ENCODE data around the gene ACBD3. TPM values are rescaled to one million over a fixed set of nuclear protein-coding genes. Genes with fewer than 3 reads are reported as not detected.

Gene ACBD3
- total RNA-seq, 1 experiment from 2014 or later: 41.7 TPM

- H3K4me3 ChIP-seq (ENCODE audit: low read depth, low read length): no peak overlapping the region
- H3K27me3 ChIP-seq (replicated peaks; ENCODE audit: control insufficient read depth, insufficient read depth, low read length): no peaks in the 10 kb centered on the region
Observed at GRCh38 chr1:226181996-226182714, 4.4 kb downstream of the ACBD3 start.

GRCh38 chr1:226176870-226177269 lies 9.7 kb downstream of the ACBD3 start:
- intact Hi-C loops (cut with micrococcal nuclease; ENCODE audit: unreplicated experiment): no loop called here
- Histone ChIP-seq H3K36me3 (ENCODE audit: control insufficient read depth, insufficient read depth, low read length) (no peaks in the 10 kb centered on the region), H3K4me1 (no peaks in the 10 kb centered on the region), H3K27me3 (replicated peaks; ENCODE audit: control insufficient read depth, insufficient read depth, low read length) (no peaks in the 10 kb centered on the region), H3K9me3 (no peaks in the 10 kb centered on the region), H3K4me3 (ENCODE audit: low read depth, low read length) (no peak overlapping the region)
- DNase-seq: no peak
- BruUV-seq (replicated peaks): no TSS peak
- ChIA-PET CTCF (interaction anchor here (0.6 to 0.9 kb wide), 2 partner anchors 16 to 20 kb away, joined by 5 to 6 read pairs; no protein-coding TSS in a partner anchor), POLR2A (interaction anchor here (0.6 kb wide), 2 partner anchors 19 to 39 kb away, joined by 5 to 6 read pairs; no protein-coding TSS in a partner anchor)
- Mint-ChIP-seq H3K36me3 (ENCODE audit: insufficient read depth, unreplicated experiment) (peaks cover 42% of the 10 kb centered on the region), H3K9me3 (ENCODE audit: unreplicated experiment) (no peaks in the 10 kb centered on the region), H3K27me3 (ENCODE audit: insufficient read depth, unreplicated experiment) (no peaks in the 10 kb centered on the region), H3K4me3 (ENCODE audit: unreplicated experiment) (no peak overlapping the region), H3K4me1 (ENCODE audit: low read depth, unreplicated experiment) (peaks cover under 1% of the 10 kb centered on the region), H3K27ac (ENCODE audit: unreplicated experiment) (no peak overlapping the region)
- TF ChIP-seq CTCF (IDR thresholded peaks at IDR 0.05; ENCODE audit: insufficient read depth in 1 of 2, low read depth in 1 of 2, low read length in 1 of 2, severe bottlenecking in 1 of 2, unreplicated experiment in 1 of 2): no peak

More at GRCh38 chr1:226181996-226182714, 4.4 kb downstream of the ACBD3 start:
- ChIA-PET POLR2A (no interaction called here), CTCF (interaction anchor here (0.6 to 1.5 kb wide), 2 partner anchors 15 to 57 kb away, joined by 3 to 5 read pairs; no protein-coding TSS in a partner anchor)
- intact Hi-C loops (cut with micrococcal nuclease; ENCODE audit: unreplicated experiment): loop anchor here (10.0 kb wide), 1 partner anchor 117 kb away; the partner anchor contains the start of gene H3-3A
- DNase-seq: peak in 1 of 2 experiments; percentile 31
- BruUV-seq (replicated peaks): no TSS peak
- Mint-ChIP-seq H3K4me1 (ENCODE audit: low read depth, unreplicated experiment) (peaks cover 4% of the 10 kb centered on the region), H3K9me3 (ENCODE audit: unreplicated experiment) (no peaks in the 10 kb centered on the region), H3K36me3 (ENCODE audit: insufficient read depth, unreplicated experiment) (peaks cover 41% of the 10 kb centered on the region), H3K4me3 (ENCODE audit: unreplicated experiment) (no peak overlapping the region), H3K27ac (ENCODE audit: unreplicated experiment) (no peak overlapping the region), H3K27me3 (ENCODE audit: insufficient read depth, unreplicated experiment) (no peaks in the 10 kb centered on the region)
- TF ChIP-seq CTCF (IDR thresholded peaks at IDR 0.05; ENCODE audit: insufficient read depth in 1 of 2, low read depth in 1 of 2, low read length in 1 of 2, severe bottlenecking in 1 of 2, unreplicated experiment in 1 of 2): peak; percentile 33 to 34
- peaks cover 16% of the 10 kb centered on the region for H3K4me1 ChIP-seq
- H3K36me3 ChIP-seq (ENCODE audit: control insufficient read depth, insufficient read depth, low read length): no peaks in the 10 kb centered on the region
- H3K9me3 ChIP-seq: no peaks in the 10 kb centered on the region

GRCh38 chr1:226172589-226172988 lies 14.0 kb downstream of the ACBD3 start:
- Histone ChIP-seq H3K4me1 (no peaks in the 10 kb centered on the region), H3K36me3 (ENCODE audit: control insufficient read depth, insufficient read depth, low read length) (no peaks in the 10 kb centered on the region), H3K27me3 (replicated peaks; ENCODE audit: control insufficient read depth, insufficient read depth, low read length) (no peaks in the 10 kb centered on the region), H3K9me3 (no peaks in the 10 kb centered on the region), H3K4me3 (ENCODE audit: low read depth, low read length) (no peak overlapping the region)
- no peak for TF ChIP-seq CTCF (IDR thresholded peaks at IDR 0.05; ENCODE audit: insufficient read depth in 1 of 2, low read depth in 1 of 2, low read length in 1 of 2, severe bottlenecking in 1 of 2, unreplicated experiment in 1 of 2)
- Mint-ChIP-seq H3K27ac (ENCODE audit: unreplicated experiment) (no peak overlapping the region), H3K9me3 (ENCODE audit: unreplicated experiment) (no peaks in the 10 kb centered on the region), H3K36me3 (ENCODE audit: insufficient read depth, unreplicated experiment) (peaks cover 47% of the 10 kb centered on the region), H3K4me3 (ENCODE audit: unreplicated experiment) (no peak overlapping the region), H3K27me3 (ENCODE audit: insufficient read depth, unreplicated experiment) (no peaks in the 10 kb centered on the region), H3K4me1 (ENCODE audit: low read depth, unreplicated experiment) (no peaks in the 10 kb centered on the region)
- ChIA-PET CTCF (no interaction called here), POLR2A (no interaction called here)
- BruUV-seq (replicated peaks): no TSS peak
- no peak for DNase-seq
- intact Hi-C loops (cut with micrococcal nuclease; ENCODE audit: unreplicated experiment): no loop called here

All from Caco-2 (cell line).